BE2C (cell line): Measurements from ENCODE around the gene THBS1.

Experiments
- DNase-seq: peaks from one replicate; pipeline ENCODE4 v3.0.0-alpha.2; 2020
- H3K27me3 ChIP-seq: fragments of 250-450 bp; sonication (Bioruptor Pico); 2 replicates; pipeline ENCODE4 v1.5.1; 2020; ENCODE audit warnings: mild to moderate bottlenecking
- H3K36me3 ChIP-seq: fragments of 250-450 bp; sonication (Bioruptor Pico); 2 replicates; pipeline ENCODE4 v1.5.1; 2020; ENCODE audit warnings: mild to moderate bottlenecking
- H3K4me1 ChIP-seq: fragments of 250-450 bp; sonication (Bioruptor Pico); 2 replicates; pipeline ENCODE4 v1.5.1; 2020
- H3K4me3 ChIP-seq: 2 replicates; pipeline ENCODE4 v1.5.1; 2011; ENCODE audit warnings: low read depth, low read length
- H3K9me3 ChIP-seq: fragments of 250-450 bp; sonication (Bioruptor Pico); 2 replicates; pipeline ENCODE4 v1.5.1; 2020
- CTCF ChIP-seq: IDR thresholded peaks from 2 replicates; pipeline ENCODE4 v1.5.1; 2012; ENCODE audit warnings: mild to moderate bottlenecking, low read depth, low read length

THBS1 gene

GRCh38 chr15:39638041-39638440 lies 57.2 kb downstream of the THBS1 start:
- Histone ChIP-seq H3K4me3 (no peak overlapping the region), H3K4me1 (no peaks in the 10 kb centered on the region), H3K27me3 (0 out of 2 replicates have a peak, but pooled peaks cover 2% of the 10 kb centered on the region), H3K9me3 (no peaks in the 10 kb centered on the region), H3K36me3 (no peaks in the 10 kb centered on the region)
- no peak for DNase-seq
- TF ChIP-seq CTCF: no peak

GRCh38 chr15:39639037-39639436 lies 58.2 kb downstream of the THBS1 start:
- Histone ChIP-seq H3K9me3 (no peaks in the 10 kb centered on the region), H3K36me3 (no peaks in the 10 kb centered on the region), H3K27me3 (0 out of 2 replicates have a peak, but pooled peaks cover 2% of the 10 kb centered on the region), H3K4me3 (no peak overlapping the region), H3K4me1 (no peaks in the 10 kb centered on the region)
- no peak for DNase-seq
- no peak for TF ChIP-seq CTCF

- no peak for DNase-seq
- 0 out of 2 replicates have a peak, but pooled peaks cover 2% of the 10 kb centered on the region for H3K27me3 ChIP-seq
- H3K9me3 ChIP-seq: no peaks in the 10 kb centered on the region
- H3K36me3 ChIP-seq: no peaks in the 10 kb centered on the region
- no peaks in the 10 kb centered on the region for H3K4me1 ChIP-seq
- H3K4me3 ChIP-seq: no peak overlapping the region
- TF ChIP-seq CTCF: no peak
Observed at GRCh38 chr15:39640665-39641064, 59.8 kb downstream of the THBS1 start.

GRCh38 chr15:39641191-39641889 lies 60.5 kb downstream of the THBS1 start:
- Histone ChIP-seq H3K4me3 (no peak overlapping the region), H3K36me3 (no peaks in the 10 kb centered on the region), H3K27me3 (0 out of 2 replicates have a peak, but pooled peaks cover 2% of the 10 kb centered on the region), H3K4me1 (no peaks in the 10 kb centered on the region), H3K9me3 (no peaks in the 10 kb centered on the region)
- TF ChIP-seq CTCF: no peak
- DNase-seq: no peak

- no peaks in the 10 kb centered on the region for H3K36me3 ChIP-seq
- H3K4me3 ChIP-seq: no peak overlapping the region
- H3K4me1 ChIP-seq: no peaks in the 10 kb centered on the region
- peak; percentile 21 for DNase-seq
- H3K27me3 ChIP-seq: 0 out of 2 replicates have a peak, but pooled peaks cover 2% of the 10 kb centered on the region
- H3K9me3 ChIP-seq: no peaks in the 10 kb centered on the region
- no peak for TF ChIP-seq CTCF
Observed at GRCh38 chr15:39642011-39642640, 61.2 kb downstream of the THBS1 start.

- DNase-seq: no peak
- no peaks in the 10 kb centered on the region for H3K36me3 ChIP-seq
- no peaks in the 10 kb centered on the region for H3K4me1 ChIP-seq
- H3K4me3 ChIP-seq: no peak overlapping the region
- no peak for TF ChIP-seq CTCF
- H3K27me3 ChIP-seq: no peaks in the 10 kb centered on the region
- H3K9me3 ChIP-seq: no peaks in the 10 kb centered on the region
Observed at GRCh38 chr15:39643727-39644126, 62.8 kb downstream of the THBS1 start.
